MM.1S (cell line): ENCODE results near the gene MED15.

Source experiments
- DNase-seq: peaks from one replicate; pipeline ENCODE4 v3.0.0-alpha.2; 2015
- H2AFZ ChIP-seq: fragments of 300-600 bp; sonication (generic); 2 replicates; pipeline ENCODE4 v1.6.0; 2016; ENCODE audit warnings: antibody characterized with exemption, low read length
- H3F3A ChIP-seq: fragments of 300-600 bp; sonication (generic); 2 replicates; pipeline ENCODE4 v1.6.1; 2016; ENCODE audit warnings: mild to moderate bottlenecking, antibody characterized with exemption, low read length, moderate library complexity, mixed read lengths; ENCODE audit not compliant: insufficient read depth
- H3K27ac ChIP-seq: fragments of 300-600 bp; sonication (generic); 2 replicates; pipeline ENCODE4 v1.5.1; 2016; ENCODE audit warnings: mild to moderate bottlenecking, low read length
- H3K27me3 ChIP-seq: fragments of 300-600 bp; sonication (generic); replicated peaks from 2 replicates; pipeline ENCODE4 v1.6.0; 2016; ENCODE audit warnings: low read length; ENCODE audit not compliant: insufficient read depth
- H3K36me3 ChIP-seq: fragments of 300-600 bp; sonication (generic); replicated peaks from 2 replicates; pipeline ENCODE4 v1.6.1; 2016; ENCODE audit warnings: mild to moderate bottlenecking, low read length, mixed read lengths; ENCODE audit not compliant: insufficient read depth
- H3K4me1 ChIP-seq: fragments of 300-600 bp; sonication (generic); 2 replicates; pipeline ENCODE4 v1.6.1; 2016; ENCODE audit warnings: low read length, mixed read lengths
- H3K4me2 ChIP-seq: fragments of 300-600 bp; sonication (generic); 2 replicates; pipeline ENCODE4 v1.6.0; 2016; ENCODE audit warnings: low read depth, low read length
- H3K4me3 ChIP-seq: fragments of 300-600 bp; sonication (generic); 2 replicates; pipeline ENCODE4 v1.5.1; 2016; ENCODE audit warnings: low read length, mixed read lengths
- H3K79me2 ChIP-seq: fragments of 300-600 bp; sonication (generic); 2 replicates; pipeline ENCODE4 v1.6.1; 2016; ENCODE audit warnings: mixed run types, low read length, mixed read lengths
- H3K9ac ChIP-seq: fragments of 300-600 bp; sonication (generic); 2 replicates; pipeline ENCODE4 v1.6.1; 2016; ENCODE audit warnings: low read length, mixed read lengths
- H3K9me2 ChIP-seq: fragments of 300-600 bp; sonication (generic); replicated peaks from 2 replicates; pipeline ENCODE4 v1.6.1; 2016; ENCODE audit warnings: mild to moderate bottlenecking, low read length, mixed read lengths; ENCODE audit not compliant: insufficient read depth
- H3K9me3 ChIP-seq: fragments of 300-600 bp; sonication (generic); replicated peaks from 2 replicates; pipeline ENCODE4 v1.6.1; 2016; ENCODE audit warnings: mild to moderate bottlenecking, low read length, mixed read lengths; ENCODE audit not compliant: insufficient read depth
- H4K20me1 ChIP-seq: fragments of 300-600 bp; sonication (generic); 2 replicates; pipeline ENCODE4 v1.6.1; 2016; ENCODE audit warnings: mild to moderate bottlenecking, low read length, moderate library complexity, mixed read lengths; ENCODE audit not compliant: insufficient read depth
- CTCF ChIP-seq: fragments of 300-600 bp; sonication (generic); IDR thresholded peaks from 2 replicates; pipeline ENCODE4 v1.5.1; 2016; ENCODE audit warnings: antibody characterized with exemption, low read length, mixed read lengths
- EZH2 ChIP-seq: fragments of 300-600 bp; sonication (generic); optimal IDR thresholded peaks from 2 replicates; pipeline ENCODE3; 2017; ENCODE audit warnings: low read depth, mild to moderate bottlenecking, antibody characterized with exemption, low read length, mixed read lengths
- EZH2phosphoT487 ChIP-seq: fragments of 300-600 bp; sonication (generic); IDR thresholded peaks from 2 replicates; pipeline ENCODE4 v1.6.1; 2018; ENCODE audit warnings: antibody characterized with exemption, low read length

The MED15 gene

GRCh38 chr22:20624161-20624616, 116.8 kb downstream of the MED15 start:
- DNase-seq, result no peak
- Histone ChIP-seq H3K27me3 (no peaks in the 10 kb centered on the region), H3K9ac (no peak overlapping the region), H3K27ac (no peak overlapping the region), H3K9me2 (no peaks in the 10 kb centered on the region), H3K4me1 (no peaks in the 10 kb centered on the region), H3K4me3 (no peak overlapping the region), H3F3A (no peaks in the 10 kb centered on the region), H2AFZ (no peak overlapping the region), H3K9me3 (no peaks in the 10 kb centered on the region), H4K20me1 (no peaks in the 10 kb centered on the region), H3K79me2 (no peaks in the 10 kb centered on the region), H3K4me2 (no peak overlapping the region), H3K36me3 (no peaks in the 10 kb centered on the region)
- TF ChIP-seq EZH2phosphoT487 (no peak), EZH2 (no peak), CTCF (no peak)

GRCh38 chr22:20625270-20625669, 117.9 kb downstream of the MED15 start:
- TF ChIP-seq EZH2phosphoT487, result no peak
- TF ChIP-seq EZH2, result no peak
- no peak for TF ChIP-seq CTCF
- Histone ChIP-seq H3K79me2 (no peaks in the 10 kb centered on the region), H3K27ac (no peak overlapping the region), H3K4me2 (no peak overlapping the region), H4K20me1 (no peaks in the 10 kb centered on the region), H3K27me3 (no peaks in the 10 kb centered on the region), H3K9me3 (no peaks in the 10 kb centered on the region), H3K4me1 (no peaks in the 10 kb centered on the region), H3K4me3 (no peak overlapping the region), H3K9ac (no peak overlapping the region), H3F3A (no peaks in the 10 kb centered on the region), H3K36me3 (no peaks in the 10 kb centered on the region), H3K9me2 (no peaks in the 10 kb centered on the region), H2AFZ (no peak overlapping the region)
- DNase-seq, result no peak

- H3K4me1 ChIP-seq, result no peaks in the 10 kb centered on the region
- DNase-seq, result no peak
- H2AFZ ChIP-seq, result no peak overlapping the region
- H3K4me2 ChIP-seq, result no peak overlapping the region
- no peak overlapping the region for H3K9ac ChIP-seq
- H3K36me3 ChIP-seq, result no peaks in the 10 kb centered on the region
- no peaks in the 10 kb centered on the region for H4K20me1 ChIP-seq
- H3K27ac ChIP-seq, result no peak overlapping the region
- no peaks in the 10 kb centered on the region for H3K79me2 ChIP-seq
- no peaks in the 10 kb centered on the region for H3K9me3 ChIP-seq
- H3K9me2 ChIP-seq, result no peaks in the 10 kb centered on the region
- H3K4me3 ChIP-seq, result no peak overlapping the region
- TF ChIP-seq CTCF (no peak), EZH2 (no peak), EZH2phosphoT487 (no peak)
- H3F3A ChIP-seq, result no peaks in the 10 kb centered on the region
- no peaks in the 10 kb centered on the region for H3K27me3 ChIP-seq
Measured at GRCh38 chr22:20626811-20627210, 119.4 kb downstream of the MED15 start.
